ENCODE measurements around the gene ANKRD42. TPM values are rescaled to one million over a fixed set of nuclear protein-coding genes. Genes with fewer than 3 reads are reported as not detected.

ANKRD42 gene
- total RNA-seq, 1 experiment from 2014 or later, result 10.4 TPM

DNA sequence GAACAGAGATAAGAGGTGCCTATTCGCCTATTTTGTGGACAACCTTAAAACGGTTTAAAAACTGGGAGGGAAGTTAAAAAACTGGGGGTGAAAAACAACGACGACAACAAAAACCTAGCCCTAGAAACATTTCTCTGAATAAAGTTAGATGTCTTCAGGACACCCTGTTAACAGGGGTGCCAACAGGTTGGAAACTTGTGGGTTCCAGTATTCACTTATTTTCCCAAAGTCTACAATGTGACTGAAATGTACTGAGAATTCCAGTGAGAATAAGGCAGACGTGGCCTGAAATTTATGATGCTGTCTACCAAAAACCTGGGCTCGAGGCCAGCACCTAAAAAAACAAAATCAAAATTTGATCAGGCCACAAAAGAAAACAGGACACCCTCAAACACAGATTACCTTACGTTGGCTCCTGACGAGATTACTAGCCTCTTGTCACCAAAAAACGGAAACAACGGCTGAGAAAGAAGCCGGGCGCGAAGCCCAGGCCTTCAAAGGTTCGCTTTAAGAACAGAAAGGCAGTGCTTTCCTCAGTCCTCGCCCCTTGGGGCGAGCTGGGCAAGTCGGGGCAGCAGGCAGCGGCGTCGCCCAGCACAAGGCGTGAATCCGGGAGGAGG is 91.7 kb downstream of the ANKRD42 start:
- H3K27ac ChIP-seq, result peak overlapping the region; percentile 82
- DNase-seq, result no peak
- H4K20me1 ChIP-seq (ENCODE audit: insufficient read depth), result no peaks in the 10 kb centered on the region
- H3K9me2 ChIP-seq (ENCODE audit: insufficient read depth), result no peaks in the 10 kb centered on the region
- peak overlapping the region; percentile 91 for H2AFZ ChIP-seq
- POLR2A ChIA-PET (ENCODE audit: unreplicated experiment), result interaction anchor here (0.6 to 1.1 kb wide), 3 partner anchors 124 to 385 kb away, joined by 4 to 8 read pairs (median 8); partner anchors contain the start of genes DDIAS and PRCP
- BruUV-seq (replicated peaks), result TSS peak; percentile 74
- H3K4me3 ChIP-seq, result peak overlapping the region; percentile 75
- H3K4me1 ChIP-seq (replicated peaks; ENCODE audit: insufficient read depth), result peaks cover 16% of the 10 kb centered on the region
- intact Hi-C loops (cut with micrococcal nuclease; ENCODE audit: unreplicated experiment), result loop anchor here (1.0 to 10.0 kb wide), 5 partner anchors 90 to 392 kb away; partner anchors contain the start of genes ANKRD42, PCF11, PRCP and RAB30
- peak overlapping the region; percentile 84 for H3K4me2 ChIP-seq
- H3K36me3 ChIP-seq (ENCODE audit: low read depth), result peaks cover 1% of the 10 kb centered on the region; the same call in 1 of the 2 replicates
- TF ChIP-seq, protein P1, sequence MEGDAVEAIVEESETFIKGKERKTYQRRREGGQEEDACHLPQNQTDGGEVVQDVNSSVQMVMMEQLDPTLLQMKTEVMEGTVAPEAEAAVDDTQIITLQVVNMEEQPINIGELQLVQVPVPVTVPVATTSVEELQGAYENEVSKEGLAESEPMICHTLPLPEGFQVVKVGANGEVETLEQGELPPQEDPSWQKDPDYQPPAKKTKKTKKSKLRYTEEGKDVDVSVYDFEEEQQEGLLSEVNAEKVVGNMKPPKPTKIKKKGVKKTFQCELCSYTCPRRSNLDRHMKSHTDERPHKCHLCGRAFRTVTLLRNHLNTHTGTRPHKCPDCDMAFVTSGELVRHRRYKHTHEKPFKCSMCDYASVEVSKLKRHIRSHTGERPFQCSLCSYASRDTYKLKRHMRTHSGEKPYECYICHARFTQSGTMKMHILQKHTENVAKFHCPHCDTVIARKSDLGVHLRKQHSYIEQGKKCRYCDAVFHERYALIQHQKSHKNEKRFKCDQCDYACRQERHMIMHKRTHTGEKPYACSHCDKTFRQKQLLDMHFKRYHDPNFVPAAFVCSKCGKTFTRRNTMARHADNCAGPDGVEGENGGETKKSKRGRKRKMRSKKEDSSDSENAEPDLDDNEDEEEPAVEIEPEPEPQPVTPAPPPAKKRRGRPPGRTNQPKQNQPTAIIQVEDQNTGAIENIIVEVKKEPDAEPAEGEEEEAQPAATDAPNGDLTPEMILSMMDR (conservative IDR thresholded peaks at IDR 0.05), result 0 out of 2 replicates have a peak, but pooled peaks have one; percentile 17
- no peak for TF ChIP-seq EZH2 (IDR thresholded peaks at IDR 0.05; ENCODE audit: low read depth)
- CTCF ChIA-PET, result interaction anchor here (1.0 kb wide), 1 partner anchor 384 kb away, joined by 6 read pairs; the partner anchor contains the start of gene DDIAS
- no peaks in the 10 kb centered on the region for H3K9me3 ChIP-seq (ENCODE audit: insufficient read depth, low read depth)
- H3F3A ChIP-seq (ENCODE audit: insufficient read depth, low read depth), result peaks cover 7% of the 10 kb centered on the region; the same call in 1 of the 2 replicates
- H3K79me2 ChIP-seq (ENCODE audit: low read depth), result peaks cover 46% of the 10 kb centered on the region
- no peaks in the 10 kb centered on the region for H3K27me3 ChIP-seq (ENCODE audit: insufficient read depth, low read depth)

- Histone ChIP-seq H3K4me3 (peak within 1 kb of the TSS; percentile 75), H3F3A (ENCODE audit: insufficient read depth, low read depth) (peaks cover 7% of the 10 kb centered on the region; the same call in 1 of the 2 replicates), H3K79me2 (ENCODE audit: low read depth) (peaks cover 41% of the 10 kb centered on the region), H2AFZ (peak within 1 kb of the TSS; percentile 91), H4K20me1 (ENCODE audit: insufficient read depth) (no peaks in the 10 kb centered on the region), H3K27ac (peak within 1 kb of the TSS; percentile 82), H3K4me2 (peak within 1 kb of the TSS; percentile 84), H3K9me3 (ENCODE audit: insufficient read depth, low read depth) (no peaks in the 10 kb centered on the region), H3K9me2 (ENCODE audit: insufficient read depth) (no peaks in the 10 kb centered on the region), H3K4me1 (replicated peaks; ENCODE audit: insufficient read depth) (peaks cover 16% of the 10 kb centered on the region), H3K27me3 (ENCODE audit: insufficient read depth, low read depth) (no peaks in the 10 kb centered on the region), H3K36me3 (ENCODE audit: low read depth) (no peaks in the 10 kb centered on the region; the same call in 1 of the 2 replicates)
- no peak for TF ChIP-seq EZH2 (IDR thresholded peaks at IDR 0.05; ENCODE audit: low read depth)
- TF ChIP-seq, protein P1 (conservative IDR thresholded peaks at IDR 0.05), result no peak
- CTCF ChIA-PET, result interaction anchor here (1.0 kb wide), 1 partner anchor 384 kb away, joined by 6 read pairs; the partner anchor contains the start of gene DDIAS
- no TSS peak for BruUV-seq (replicated peaks)
- peak; percentile 91 to 97 for DNase-seq
- intact Hi-C loops (cut with micrococcal nuclease; ENCODE audit: unreplicated experiment), result loop anchor here (1.0 to 10.0 kb wide), 6 partner anchors 91 to 511 kb away; partner anchors contain the start of genes ANKRD42, PCF11, PRCP and RAB30
- POLR2A ChIA-PET (ENCODE audit: unreplicated experiment), result interaction anchor here (0.6 to 1.1 kb wide), 5 partner anchors 27 to 386 kb away, joined by 4 to 8 read pairs (median 6); partner anchors contain the start of genes DDIAS and PRCP
Observed at GRCh38 chr11:83285771-83286528, 92.4 kb downstream of the ANKRD42 start, which contains the start of gene CCDC90B. CCDC90B (minus strand) TSS chr11:83286367; CDS start chr11:83285972, 395 bp downstream.

- CTCF ChIA-PET, result no interaction called here
- intact Hi-C loops (cut with micrococcal nuclease; ENCODE audit: unreplicated experiment), result loop anchor here (5.0 to 10.0 kb wide), 4 partner anchors 93 to 390 kb away; partner anchors contain the start of genes ANKRD42, PCF11 and RAB30
- no peak for TF ChIP-seq EZH2 (IDR thresholded peaks at IDR 0.05; ENCODE audit: low read depth)
- TF ChIP-seq, protein P1 (conservative IDR thresholded peaks at IDR 0.05), result no peak
Observed at GRCh38 chr11:83287631-83288030, 94.1 kb downstream of the ANKRD42 start.

More at GRCh38 chr11:83287631-83288030, 94.1 kb downstream of the ANKRD42 start:
- Histone ChIP-seq H3K9me3 (ENCODE audit: insufficient read depth, low read depth) (no peaks in the 10 kb centered on the region), H3K9me2 (ENCODE audit: insufficient read depth) (no peaks in the 10 kb centered on the region), H3K36me3 (ENCODE audit: low read depth) (no peaks in the 10 kb centered on the region), H3K4me2 (no peak overlapping the region), H3K4me3 (no peak overlapping the region), H3K4me1 (replicated peaks; ENCODE audit: insufficient read depth) (peaks cover 16% of the 10 kb centered on the region), H4K20me1 (ENCODE audit: insufficient read depth) (no peaks in the 10 kb centered on the region), H3K79me2 (ENCODE audit: low read depth) (peaks cover 28% of the 10 kb centered on the region), H3K27me3 (ENCODE audit: insufficient read depth, low read depth) (no peaks in the 10 kb centered on the region), H3K27ac (no peak overlapping the region), H3F3A (ENCODE audit: insufficient read depth, low read depth) (peaks cover 7% of the 10 kb centered on the region; the same call in 1 of the 2 replicates), H2AFZ (no peak overlapping the region)
- no peak for DNase-seq
- POLR2A ChIA-PET (ENCODE audit: unreplicated experiment), result no interaction called here
- no TSS peak for BruUV-seq (replicated peaks)

All from PC-9 (cell line).